Caco-2 (cell line): Measurements from ENCODE around the gene ZNF10. TPM values are rescaled to one million over a fixed set of nuclear protein-coding genes. Genes with fewer than 3 reads are reported as not detected.

Experiments used
- BruUV-seq: library from RNA; stranded (reverse); fragments of 400-500 nt; replicated peaks from 2 replicates; lab custom pipeline; 2021; lab: Mats Ljungman, UMichigan
- CTCF ChIA-PET: fragments of 300-600 bp; sonication (Branson Sonifier 250); formaldehyde crosslinking; loops from one replicate; lab custom pipeline; 2022; ENCODE audit warnings: antibody characterized with exemption; lab: Charles Lee
- POLR2A ChIA-PET: fragments of 300-600 bp; sonication (Branson Sonifier 250); formaldehyde crosslinking; loops from one replicate; lab custom pipeline; 2022; ENCODE audit warnings: antibody characterized with exemption; lab: Charles Lee
- DNase-seq, 2 experiments: peaks; one replicate each; pipeline versions ENCODE4 v3.0.0 to v3.0.0-alpha.2; 2020 to 2022
- H3K27me3 ChIP-seq: replicated peaks from 2 replicates; pipeline ENCODE4 v1.6.0; 2011; ENCODE audit warnings: low read length; ENCODE audit not compliant: control insufficient read depth, insufficient read depth
- H3K36me3 ChIP-seq: 2 replicates; pipeline ENCODE4 v1.5.1; 2011; ENCODE audit warnings: low read length; ENCODE audit not compliant: control insufficient read depth, insufficient read depth
- H3K4me1 ChIP-seq: fragments of 250-450 bp; sonication (Bioruptor Pico); 2 replicates; pipeline ENCODE4 v1.5.1; 2020; ENCODE audit warnings: mild to moderate bottlenecking
- H3K4me3 ChIP-seq: 2 replicates; pipeline ENCODE4 v1.5.1; 2011; ENCODE audit warnings: low read depth, mild to moderate bottlenecking, control low read depth, low read length
- H3K9me3 ChIP-seq: fragments of 250-450 bp; sonication (Bioruptor Pico); 2 replicates; pipeline ENCODE4 v1.5.1; 2020; ENCODE audit warnings: mild to moderate bottlenecking, moderate library complexity
- H3K27ac Mint-ChIP-seq: one replicate; pipeline ENCODE4 v1.8.0; 2022; ENCODE audit warnings: mixed read lengths; ENCODE audit not compliant: unreplicated experiment
- H3K27me3 Mint-ChIP-seq: one replicate; pipeline ENCODE4 v1.8.0; 2022; ENCODE audit warnings: mixed read lengths; ENCODE audit not compliant: insufficient read depth, unreplicated experiment
- H3K36me3 Mint-ChIP-seq: one replicate; pipeline ENCODE4 v1.8.0; 2022; ENCODE audit warnings: mild to moderate bottlenecking, mixed read lengths; ENCODE audit not compliant: insufficient read depth, unreplicated experiment
- H3K4me1 Mint-ChIP-seq: one replicate; pipeline ENCODE4 v1.8.0; 2022; ENCODE audit warnings: low read depth, mixed read lengths; ENCODE audit not compliant: unreplicated experiment
- H3K4me3 Mint-ChIP-seq: one replicate; pipeline ENCODE4 v1.8.0; 2022; ENCODE audit warnings: mild to moderate bottlenecking, moderate library complexity, mixed read lengths; ENCODE audit not compliant: unreplicated experiment
- H3K9me3 Mint-ChIP-seq: one replicate; pipeline ENCODE4 v1.8.0; 2022; ENCODE audit warnings: mixed read lengths; ENCODE audit not compliant: unreplicated experiment
- intact Hi-C: fragments of 100-400 bp; cut with micrococcal nuclease; formaldehyde crosslinking; loops from one replicate; pipeline ENCODE4 v1.10.0; 2022; ENCODE audit not compliant: unreplicated experiment
- total RNA-seq: library from RNA; stranded (reverse); gene quantifications from 2 replicates; pipeline ENCODE4 v1.2.3, GENCODE V29; 2022
- TF ChIP-seq, protein P1 (sequence below), 2 experiments: fragments of 200-600 bp in 1 of 2; IDR thresholded peaks; 1 replicate in 1 of 2; 2 replicates in 1 of 2; pipeline versions ENCODE4 v1.5.1 to v1.8.0; 2011 to 2022; ENCODE audit warnings: antibody characterized with exemption in 1 of 2, control low read depth in 1 of 2, inconsistent platforms in 1 of 2, low read depth in 1 of 2, low read length in 1 of 2, mild to moderate bottlenecking in 1 of 2, moderate library complexity in 1 of 2; ENCODE audit not compliant: insufficient read depth in 1 of 2, severe bottlenecking in 1 of 2, unreplicated experiment in 1 of 2

ZNF10 gene
- total RNA-seq, 1 experiment from 2014 or later, result 7.6 TPM

DNA sequence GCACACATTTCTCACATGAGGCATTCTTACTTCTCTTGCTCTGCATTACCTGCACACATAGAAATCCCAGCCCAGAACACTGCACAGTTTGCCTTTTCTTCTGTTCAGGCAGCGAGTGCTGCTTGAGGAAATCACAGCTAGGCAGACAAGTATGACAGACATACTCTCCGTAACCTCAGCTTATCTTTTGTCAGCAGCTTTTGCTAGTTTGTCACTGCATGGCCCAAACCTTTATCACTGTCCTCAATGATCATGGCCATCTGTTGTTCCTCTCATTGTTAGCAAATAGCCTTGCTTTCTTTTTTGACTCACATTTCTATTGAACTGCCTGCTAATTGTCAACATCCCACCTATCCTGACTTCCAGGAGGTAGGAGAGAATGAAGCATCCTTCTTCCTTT lies 5.3 kb downstream of the ZNF10 start:
- no peaks in the 10 kb centered on the region for H3K27me3 ChIP-seq
- ChIA-PET CTCF (no interaction called here), POLR2A (no interaction called here)
- Mint-ChIP-seq H3K27me3 (no peaks in the 10 kb centered on the region), H3K9me3 (peaks cover 53% of the 10 kb centered on the region), H3K27ac (no peak overlapping the region), H3K4me3 (no peak overlapping the region), H3K4me1 (no peaks in the 10 kb centered on the region), H3K36me3 (peaks cover 15% of the 10 kb centered on the region)
- DNase-seq, result no peak
- TF ChIP-seq, protein P1, sequence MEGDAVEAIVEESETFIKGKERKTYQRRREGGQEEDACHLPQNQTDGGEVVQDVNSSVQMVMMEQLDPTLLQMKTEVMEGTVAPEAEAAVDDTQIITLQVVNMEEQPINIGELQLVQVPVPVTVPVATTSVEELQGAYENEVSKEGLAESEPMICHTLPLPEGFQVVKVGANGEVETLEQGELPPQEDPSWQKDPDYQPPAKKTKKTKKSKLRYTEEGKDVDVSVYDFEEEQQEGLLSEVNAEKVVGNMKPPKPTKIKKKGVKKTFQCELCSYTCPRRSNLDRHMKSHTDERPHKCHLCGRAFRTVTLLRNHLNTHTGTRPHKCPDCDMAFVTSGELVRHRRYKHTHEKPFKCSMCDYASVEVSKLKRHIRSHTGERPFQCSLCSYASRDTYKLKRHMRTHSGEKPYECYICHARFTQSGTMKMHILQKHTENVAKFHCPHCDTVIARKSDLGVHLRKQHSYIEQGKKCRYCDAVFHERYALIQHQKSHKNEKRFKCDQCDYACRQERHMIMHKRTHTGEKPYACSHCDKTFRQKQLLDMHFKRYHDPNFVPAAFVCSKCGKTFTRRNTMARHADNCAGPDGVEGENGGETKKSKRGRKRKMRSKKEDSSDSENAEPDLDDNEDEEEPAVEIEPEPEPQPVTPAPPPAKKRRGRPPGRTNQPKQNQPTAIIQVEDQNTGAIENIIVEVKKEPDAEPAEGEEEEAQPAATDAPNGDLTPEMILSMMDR (IDR thresholded peaks at IDR 0.05; ENCODE audit: insufficient read depth in 1 of 2, low read depth in 1 of 2, low read length in 1 of 2, severe bottlenecking in 1 of 2, unreplicated experiment in 1 of 2), result no peak
- H3K4me1 ChIP-seq, result no peaks in the 10 kb centered on the region; the same call in 1 of the 2 replicates
- peaks cover 13% of the 10 kb centered on the region for H3K9me3 ChIP-seq
- no peak overlapping the region for H3K4me3 ChIP-seq
- H3K36me3 ChIP-seq, result no peaks in the 10 kb centered on the region; the same call in 1 of the 2 replicates
- intact Hi-C loops, result no loop called here
- BruUV-seq, result no TSS peak

DNA sequence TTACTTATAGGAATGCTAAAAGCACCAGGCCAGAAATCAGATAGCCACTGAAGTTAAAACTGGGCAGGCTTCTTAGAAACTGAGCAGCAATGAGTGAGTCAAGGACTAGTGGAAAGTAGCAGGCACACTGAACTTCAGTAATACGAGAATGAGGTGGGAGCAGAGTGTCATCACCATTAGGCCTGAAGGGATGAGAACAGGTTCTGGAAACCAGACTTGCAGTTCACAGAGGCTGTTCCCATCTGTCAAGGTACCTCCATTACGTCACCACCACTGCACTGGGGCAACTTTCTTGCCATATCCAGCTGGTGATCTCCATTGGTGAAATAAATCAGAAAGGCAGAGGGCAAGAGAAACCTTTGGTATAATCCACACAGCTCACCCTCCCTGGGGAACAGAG lies 15.6 kb downstream of the ZNF10 start:
- no TSS peak for BruUV-seq
- ChIA-PET CTCF (no interaction called here), POLR2A (no interaction called here)
- no peaks in the 10 kb centered on the region; the same call in 1 of the 2 replicates for H3K36me3 ChIP-seq
- H3K27me3 Mint-ChIP-seq, result no peaks in the 10 kb centered on the region
- H3K9me3 ChIP-seq, result peaks cover 17% of the 10 kb centered on the region
- TF ChIP-seq, protein P1 (IDR thresholded peaks at IDR 0.05; ENCODE audit: insufficient read depth in 1 of 2, low read depth in 1 of 2, low read length in 1 of 2, severe bottlenecking in 1 of 2, unreplicated experiment in 1 of 2), result no peak
- intact Hi-C loops, result no loop called here
- no peaks in the 10 kb centered on the region for H3K4me1 ChIP-seq
- no peak overlapping the region for H3K4me3 ChIP-seq
- peaks cover 45% of the 10 kb centered on the region for H3K9me3 Mint-ChIP-seq
- no peak for DNase-seq
- no peak overlapping the region for H3K4me3 Mint-ChIP-seq
- peaks cover 20% of the 10 kb centered on the region for H3K36me3 Mint-ChIP-seq
- H3K27me3 ChIP-seq, result no peaks in the 10 kb centered on the region
- H3K4me1 Mint-ChIP-seq, result no peaks in the 10 kb centered on the region
- no peak overlapping the region for H3K27ac Mint-ChIP-seq

DNA sequence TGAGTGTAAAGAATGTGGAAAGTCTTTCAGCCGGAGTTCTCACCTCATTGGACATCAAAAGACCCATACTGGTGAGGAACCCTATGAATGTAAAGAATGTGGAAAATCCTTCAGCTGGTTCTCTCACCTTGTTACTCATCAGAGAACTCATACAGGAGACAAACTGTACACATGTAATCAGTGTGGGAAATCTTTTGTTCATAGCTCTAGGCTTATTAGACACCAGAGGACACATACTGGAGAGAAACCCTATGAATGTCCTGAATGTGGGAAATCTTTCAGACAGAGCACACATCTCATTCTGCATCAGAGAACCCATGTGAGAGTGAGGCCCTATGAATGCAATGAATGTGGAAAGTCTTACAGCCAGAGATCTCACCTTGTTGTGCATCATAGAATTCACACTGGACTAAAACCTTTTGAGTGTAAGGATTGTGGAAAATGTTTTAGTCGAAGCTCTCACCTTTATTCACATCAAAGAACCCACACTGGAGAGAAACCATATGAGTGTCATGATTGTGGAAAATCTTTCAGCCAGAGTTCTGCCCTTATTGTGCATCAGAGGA lies 25.8 kb downstream of the ZNF10 start:
- BruUV-seq, result no TSS peak

More for the DNA sequence above, 25.8 kb downstream of the ZNF10 start:
- no peaks in the 10 kb centered on the region for H3K27me3 ChIP-seq
- ChIA-PET POLR2A (no interaction called here), CTCF (no interaction called here)
- H3K9me3 Mint-ChIP-seq, result peaks cover 84% of the 10 kb centered on the region
- no peaks in the 10 kb centered on the region for H3K4me1 ChIP-seq
- no peaks in the 10 kb centered on the region for H3K4me1 Mint-ChIP-seq
- H3K4me3 Mint-ChIP-seq, result no peak overlapping the region
- H3K27me3 Mint-ChIP-seq, result no peaks in the 10 kb centered on the region
- H3K36me3 Mint-ChIP-seq, result peaks cover 27% of the 10 kb centered on the region
- no peak overlapping the region for H3K27ac Mint-ChIP-seq
- H3K36me3 ChIP-seq, result peaks cover 3% of the 10 kb centered on the region; the same call in 1 of the 2 replicates
- TF ChIP-seq, protein P1 (IDR thresholded peaks at IDR 0.05; ENCODE audit: insufficient read depth in 1 of 2, low read depth in 1 of 2, low read length in 1 of 2, severe bottlenecking in 1 of 2, unreplicated experiment in 1 of 2), result no peak
- H3K4me3 ChIP-seq, result no peak overlapping the region
- intact Hi-C loops, result no loop called here
- peaks cover 47% of the 10 kb centered on the region for H3K9me3 ChIP-seq
- DNase-seq, result no peak
